Measurements from ENCODE around the gene HIVEP3. TPM values are rescaled to one million over a fixed set of nuclear protein-coding genes. Genes with fewer than 3 reads are reported as not detected.
A peak's percentile ranks its signal among the peaks of the same experiment; 100 is the strongest.

Gene HIVEP3
- total RNA-seq, 4 donors from 2014 or later: 4.6 to 8.3 (median 6.5) TPM

DNA sequence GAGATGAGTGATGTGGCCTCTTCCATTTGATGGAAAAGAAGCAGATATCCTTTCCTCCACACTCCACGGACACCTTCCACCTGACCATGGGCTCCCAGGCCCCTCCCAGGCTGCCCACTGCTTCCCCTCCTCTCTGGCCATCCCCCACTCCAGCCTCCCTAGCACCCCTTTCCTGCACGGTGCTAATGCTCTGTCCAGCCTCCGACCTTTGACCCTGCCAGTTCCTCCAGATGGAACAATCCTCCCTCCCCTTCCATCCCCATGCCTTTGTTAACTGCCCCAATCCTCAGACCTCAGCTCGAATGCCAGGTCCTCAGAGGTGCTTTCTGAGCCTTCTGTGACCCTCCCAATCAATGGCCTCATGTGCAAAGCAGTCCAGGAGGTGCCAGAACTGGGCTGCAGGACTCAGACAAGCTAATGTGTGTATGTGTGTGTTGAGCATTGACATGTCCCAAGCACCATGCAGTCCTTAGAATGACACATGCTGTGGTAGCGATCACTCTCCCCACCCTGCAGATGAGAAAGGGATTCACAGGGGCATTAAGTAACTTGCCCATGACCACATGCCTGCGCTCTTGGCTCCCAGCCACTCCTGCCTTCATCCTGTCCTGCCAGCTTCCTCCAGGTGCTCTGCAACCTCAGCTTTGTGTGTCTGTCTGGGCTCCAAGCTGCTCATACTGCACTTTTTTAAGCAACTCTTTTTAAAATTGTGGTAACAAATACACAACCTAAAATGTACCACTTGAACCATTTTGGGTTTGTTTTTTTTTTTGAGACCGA, 370.8 kb downstream of the HIVEP3 start:
- Histone ChIP-seq H3K27me3 (no peaks in the 10 kb centered on the region), H3K27ac (no peak overlapping the region), H3K4me1 (no peaks in the 10 kb centered on the region), H3K9me3 (no peaks in the 10 kb centered on the region), H3K4me3 (no peak overlapping the region), H3K36me3 (no peaks in the 10 kb centered on the region)
- peak in 2 of 3 donors; percentile 18 to 34 for DNase-seq
- TF ChIP-seq POLR2A (IDR thresholded peaks at IDR 0.05): no peak
- TF ChIP-seq, protein P1, sequence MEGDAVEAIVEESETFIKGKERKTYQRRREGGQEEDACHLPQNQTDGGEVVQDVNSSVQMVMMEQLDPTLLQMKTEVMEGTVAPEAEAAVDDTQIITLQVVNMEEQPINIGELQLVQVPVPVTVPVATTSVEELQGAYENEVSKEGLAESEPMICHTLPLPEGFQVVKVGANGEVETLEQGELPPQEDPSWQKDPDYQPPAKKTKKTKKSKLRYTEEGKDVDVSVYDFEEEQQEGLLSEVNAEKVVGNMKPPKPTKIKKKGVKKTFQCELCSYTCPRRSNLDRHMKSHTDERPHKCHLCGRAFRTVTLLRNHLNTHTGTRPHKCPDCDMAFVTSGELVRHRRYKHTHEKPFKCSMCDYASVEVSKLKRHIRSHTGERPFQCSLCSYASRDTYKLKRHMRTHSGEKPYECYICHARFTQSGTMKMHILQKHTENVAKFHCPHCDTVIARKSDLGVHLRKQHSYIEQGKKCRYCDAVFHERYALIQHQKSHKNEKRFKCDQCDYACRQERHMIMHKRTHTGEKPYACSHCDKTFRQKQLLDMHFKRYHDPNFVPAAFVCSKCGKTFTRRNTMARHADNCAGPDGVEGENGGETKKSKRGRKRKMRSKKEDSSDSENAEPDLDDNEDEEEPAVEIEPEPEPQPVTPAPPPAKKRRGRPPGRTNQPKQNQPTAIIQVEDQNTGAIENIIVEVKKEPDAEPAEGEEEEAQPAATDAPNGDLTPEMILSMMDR (IDR thresholded peaks at IDR 0.05): no peak

DNA sequence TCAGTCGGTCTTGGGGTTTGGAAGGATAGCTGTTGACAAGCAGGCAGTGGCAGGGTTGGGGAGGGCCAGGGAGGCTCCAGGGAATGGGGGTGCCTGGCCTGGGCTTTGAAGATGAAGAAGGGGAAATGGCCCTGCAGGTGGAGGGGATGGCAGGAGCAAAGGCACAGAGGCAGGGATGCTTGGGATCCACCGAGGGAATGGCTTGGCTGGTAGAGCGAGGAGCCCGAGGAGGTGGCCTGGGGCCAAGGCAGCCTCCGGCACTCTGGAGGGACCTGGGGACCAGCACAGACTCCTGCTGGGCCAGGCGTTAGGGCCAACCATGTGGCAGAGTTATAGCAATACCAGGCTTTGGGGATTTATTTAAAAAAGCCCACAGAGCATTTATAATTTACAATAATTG, 371.4 kb downstream of the HIVEP3 start:
- no peak for TF ChIP-seq POLR2A (IDR thresholded peaks at IDR 0.05)
- TF ChIP-seq, protein P1 (IDR thresholded peaks at IDR 0.05): no peak
- peak in 2 of 3 donors; percentile 25 to 37 for DNase-seq
- no peak overlapping the region for H3K4me3 ChIP-seq
- no peaks in the 10 kb centered on the region for H3K9me3 ChIP-seq
- H3K27me3 ChIP-seq: no peaks in the 10 kb centered on the region
- H3K36me3 ChIP-seq: no peaks in the 10 kb centered on the region
- H3K27ac ChIP-seq: no peak overlapping the region
- no peaks in the 10 kb centered on the region for H3K4me1 ChIP-seq

DNA sequence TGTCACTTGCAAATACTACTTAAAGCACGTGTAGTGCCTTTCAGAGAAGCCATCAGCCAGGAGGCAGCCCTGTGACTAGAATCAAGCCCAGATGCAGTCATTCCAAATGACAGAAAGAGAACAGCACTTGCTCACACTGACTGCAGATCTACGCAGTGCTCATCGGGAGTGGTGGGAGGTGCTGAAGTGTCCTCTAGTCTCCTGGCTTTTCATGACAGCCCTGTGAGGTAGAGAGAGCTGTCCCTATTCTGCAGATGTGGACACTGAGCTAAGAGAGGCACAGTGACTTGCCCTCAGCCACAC, 371.9 kb downstream of the HIVEP3 start:
- TF ChIP-seq POLR2A (IDR thresholded peaks at IDR 0.05): no peak
- TF ChIP-seq, protein P1 (IDR thresholded peaks at IDR 0.05): no peak
- Histone ChIP-seq H3K36me3 (no peaks in the 10 kb centered on the region), H3K4me1 (no peaks in the 10 kb centered on the region), H3K4me3 (no peak overlapping the region), H3K27me3 (no peaks in the 10 kb centered on the region), H3K9me3 (no peaks in the 10 kb centered on the region), H3K27ac (no peak overlapping the region)
- peak in 1 of 3 donors; percentile 22 for DNase-seq

DNA sequence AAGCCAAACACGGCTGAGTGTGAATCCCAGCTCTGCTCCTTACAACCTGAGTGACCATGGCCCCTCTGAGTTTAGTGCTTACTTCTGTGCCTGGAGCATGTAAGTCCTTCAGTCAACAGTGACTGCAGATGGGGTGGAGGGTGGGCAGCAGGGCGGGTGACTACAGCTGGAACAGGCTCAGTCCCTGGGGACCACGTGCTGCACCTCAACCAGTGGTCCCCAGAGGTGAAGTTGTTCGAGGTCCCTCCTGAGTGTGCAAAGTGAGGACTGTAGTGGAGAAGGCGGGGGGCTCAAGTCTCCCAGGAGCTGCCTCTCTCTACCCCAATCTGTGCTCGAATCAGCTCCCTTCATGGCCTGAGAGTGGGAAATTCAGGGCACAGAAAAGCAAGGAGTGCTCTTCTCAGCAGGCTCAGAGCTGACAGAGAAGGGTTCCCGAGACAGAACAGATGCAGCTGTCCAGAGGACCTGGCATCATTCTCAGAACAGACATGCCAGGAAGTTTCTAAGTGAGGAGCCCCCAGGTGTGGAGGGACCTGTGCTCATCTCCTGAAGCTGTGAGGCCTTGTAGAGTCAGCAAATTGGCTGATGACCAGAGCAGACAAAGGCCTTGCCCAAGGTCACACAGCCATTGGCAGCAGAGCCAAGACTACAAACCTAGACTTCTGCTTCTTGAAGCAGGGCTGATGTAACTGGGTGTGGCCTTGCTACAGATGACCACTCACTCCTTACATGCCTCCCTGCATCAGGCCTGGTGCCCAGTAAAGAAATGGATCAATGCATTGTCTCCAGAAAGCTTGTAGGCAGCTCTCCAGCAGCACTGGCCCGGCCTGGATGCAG, 372.5 kb downstream of the HIVEP3 start:
- no peak for TF ChIP-seq POLR2A (IDR thresholded peaks at IDR 0.05)
- TF ChIP-seq, protein P1 (IDR thresholded peaks at IDR 0.05): no peak
- H3K27ac ChIP-seq: no peak overlapping the region
- H3K4me3 ChIP-seq: no peak overlapping the region
- H3K36me3 ChIP-seq: no peaks in the 10 kb centered on the region
- peak in 1 of 3 donors; percentile 23 for DNase-seq
- no peaks in the 10 kb centered on the region for H3K9me3 ChIP-seq
- H3K4me1 ChIP-seq: no peaks in the 10 kb centered on the region
- H3K27me3 ChIP-seq: no peaks in the 10 kb centered on the region

DNA sequence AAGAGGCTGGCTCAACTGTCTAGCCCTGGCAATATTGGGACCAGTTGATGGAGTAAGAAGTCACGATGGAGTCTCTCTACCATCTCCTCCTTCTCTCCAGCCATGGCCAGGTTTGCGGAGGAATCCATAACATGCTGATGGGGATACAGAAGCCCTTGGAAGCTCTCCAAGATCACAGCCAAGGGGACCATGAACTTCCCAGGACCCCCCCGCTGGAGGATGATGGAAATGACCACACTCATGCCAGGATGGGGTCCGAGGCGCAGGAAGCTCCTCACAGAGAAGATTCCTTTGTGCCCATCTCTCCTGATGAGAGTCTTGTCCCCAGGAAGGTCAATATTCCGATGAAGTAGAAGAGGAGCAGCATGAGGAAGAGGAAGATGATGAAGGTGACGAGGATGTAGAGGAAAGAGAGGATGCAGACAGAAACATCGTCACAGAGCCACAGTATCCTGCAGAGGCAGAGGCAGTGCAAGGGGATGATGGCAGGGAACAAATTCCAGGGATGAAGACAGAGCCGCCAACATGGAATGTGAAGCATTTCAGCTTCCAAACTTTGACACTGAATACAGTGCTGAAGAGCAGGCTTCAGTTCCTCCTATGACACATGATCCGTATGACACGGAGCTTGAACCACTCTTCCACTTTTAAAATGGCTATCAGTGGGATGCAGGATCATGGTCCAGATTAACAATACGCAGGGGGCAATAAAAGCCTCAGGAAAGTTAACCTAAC, 376.4 kb downstream of the HIVEP3 start:
- H3K4me1 ChIP-seq: peaks cover 0 to 14% (median 2%) of the 10 kb centered on the region in 4 donors
- H3K27ac ChIP-seq: no peak overlapping the region
- no peak overlapping the region for H3K4me3 ChIP-seq
- H3K36me3 ChIP-seq: no peaks in the 10 kb centered on the region
- no peak for TF ChIP-seq POLR2A (IDR thresholded peaks at IDR 0.05)
- TF ChIP-seq, protein P1 (IDR thresholded peaks at IDR 0.05): no peak
- peak in 1 of 3 donors; percentile 22 for DNase-seq
- H3K27me3 ChIP-seq: no peaks in the 10 kb centered on the region
- no peaks in the 10 kb centered on the region for H3K9me3 ChIP-seq
